IPS-11a (cell line): Measurements from ENCODE around the gene SPRR1A.

Experiments
- H3K4me3 ChIP-seq: one replicate; pipeline ENCODE4 v1.5.1; 2013; ENCODE audit warnings: low read depth, low read length, control low read depth

The SPRR1A gene

GRCh38 chr1:153028766-153029165 is 44.9 kb downstream of the SPRR1A start:
- H3K4me3 ChIP-seq, result no peak overlapping the region

DNA sequence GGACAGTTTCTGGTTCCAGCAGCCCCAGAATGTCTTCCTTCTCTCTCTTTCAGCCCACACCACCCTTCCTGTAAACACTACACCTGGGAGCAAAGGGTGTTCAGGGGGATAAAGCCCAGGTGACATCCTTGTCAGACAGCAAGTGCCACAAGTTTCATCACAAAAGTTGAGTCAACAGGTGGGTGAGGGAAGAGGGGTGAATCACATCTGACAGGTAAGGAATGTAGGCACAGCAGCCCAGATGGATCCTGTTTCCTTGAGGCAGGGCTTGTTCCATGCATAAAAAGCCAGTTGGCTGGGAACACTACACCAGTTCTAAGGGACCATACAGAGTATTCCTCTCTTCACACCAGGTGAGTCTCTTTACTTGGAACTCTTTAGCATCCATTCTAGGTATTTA is 47.0 kb downstream of the SPRR1A start, which contains the start of gene SPRR1B:
Gene SPRR1B, plus strand, starts transcription at position 309 of the 400 bp plus-strand sequence. CDS start 1,143 bp downstream, outside the sequence.
- H3K4me3 ChIP-seq, result no peak within 1 kb of the TSS

DNA sequence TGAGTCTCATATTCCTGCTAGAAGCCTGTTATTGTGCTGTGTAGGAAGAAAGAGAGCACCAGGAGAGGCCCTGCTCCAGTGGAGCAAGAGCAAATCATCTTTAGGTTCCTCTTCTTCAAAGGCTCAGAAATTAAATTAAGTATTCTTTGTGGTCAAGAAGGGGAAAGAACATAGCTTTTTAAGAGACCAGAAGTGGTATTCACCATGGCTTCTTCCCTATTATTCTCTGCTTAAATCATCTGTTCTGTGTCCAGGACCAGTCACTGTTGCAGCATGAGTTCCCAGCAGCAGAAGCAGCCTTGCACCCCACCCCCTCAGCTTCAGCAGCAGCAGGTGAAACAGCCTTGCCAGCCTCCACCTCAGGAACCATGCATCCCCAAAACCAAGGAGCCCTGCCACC is 48.2 kb downstream of the SPRR1A start:
- H3K4me3 ChIP-seq, result no peak overlapping the region

DNA sequence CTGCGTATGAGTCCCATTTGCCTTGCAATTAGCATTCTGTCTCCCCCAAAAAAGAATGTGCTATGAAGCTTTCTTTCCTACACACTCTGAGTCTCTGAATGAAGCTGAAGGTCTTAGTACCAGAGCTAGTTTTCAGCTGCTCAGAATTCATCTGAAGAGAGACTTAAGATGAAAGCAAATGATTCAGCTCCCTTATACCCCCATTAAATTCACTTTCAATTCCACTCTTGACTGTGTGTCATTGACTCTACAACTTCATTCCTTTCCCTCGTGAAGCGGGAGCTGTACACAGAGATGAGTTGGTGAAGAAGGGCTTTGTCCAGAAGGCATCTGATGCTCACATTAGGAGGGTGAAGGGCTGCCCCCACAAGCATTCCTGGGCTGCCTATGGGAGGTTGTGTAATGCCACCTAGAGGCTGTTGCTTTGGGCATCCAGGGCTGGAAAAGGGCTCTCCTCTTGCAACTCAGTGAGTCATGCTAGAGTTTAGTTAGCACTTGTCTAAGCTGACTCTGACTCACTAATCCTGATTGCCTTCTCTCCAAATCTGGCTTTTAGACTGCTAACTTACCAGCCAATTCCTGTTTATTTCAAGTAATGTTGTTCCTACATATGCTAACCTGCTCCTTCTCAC is 48.9 kb downstream of the SPRR1A start:
- no peak overlapping the region for H3K4me3 ChIP-seq

- no peak overlapping the region for H3K4me3 ChIP-seq
Measured at GRCh38 chr1:153035211-153035610, 51.3 kb downstream of the SPRR1A start.
